HG03175 (cell line): Measurements from ENCODE around the gene RUNDC3A.
A peak's percentile ranks its signal among the peaks of the same experiment; 100 is the strongest.
"Not testable (repeated sequence)": the region's sequence is repeated elsewhere in the genome, so short reads cannot be mapped to it uniquely, and the experiment has no call there.

Source experiments
- ATAC-seq: cut with Tn5 transposase; IDR thresholded peaks from one replicate; pipeline ENCODE4 v1.9.1; 2021; ENCODE audit warnings: mild to moderate bottlenecking, moderate library complexity; ENCODE audit not compliant: unreplicated experiment

Gene RUNDC3A

DNA sequence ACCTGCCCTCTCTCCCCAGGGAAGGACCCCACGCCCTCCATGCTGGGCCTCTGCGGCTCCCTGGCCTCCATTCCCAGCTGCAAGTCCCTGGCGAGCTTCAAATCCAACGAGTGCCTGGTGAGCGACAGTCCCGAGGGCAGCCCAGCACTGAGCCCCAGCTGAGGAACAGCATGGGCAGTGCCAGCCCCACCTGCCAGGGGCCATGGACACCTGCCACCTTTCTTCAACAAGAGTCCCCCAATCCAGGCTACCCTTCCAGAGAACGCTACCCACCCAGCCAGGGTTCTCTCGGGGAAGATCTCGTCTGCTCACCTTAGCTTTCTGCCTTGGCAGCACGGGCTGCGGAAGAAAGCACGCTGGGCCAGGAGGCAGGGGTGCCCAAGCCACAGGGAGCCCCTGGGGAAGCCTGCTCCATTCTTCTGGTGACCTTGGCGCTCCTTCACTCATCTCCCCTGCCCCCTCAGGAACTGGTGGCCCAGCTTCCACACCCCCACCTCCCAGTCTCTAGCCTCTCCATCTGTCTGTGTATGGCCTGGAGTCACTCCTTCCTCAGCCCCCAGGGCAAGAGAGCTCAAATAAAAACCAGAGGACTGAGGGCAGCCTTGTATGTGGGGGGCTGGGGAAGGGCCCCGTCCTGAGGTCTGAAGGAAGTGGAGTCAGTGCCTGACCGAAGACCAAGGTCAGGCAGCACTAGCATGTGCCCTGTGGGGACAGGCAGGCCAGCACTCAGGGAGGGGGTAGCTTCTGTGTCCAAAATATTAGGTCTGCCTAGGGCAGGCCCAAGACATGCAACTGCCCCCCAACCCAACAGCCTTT, 9.9 kb downstream of the RUNDC3A start:
- no peak for ATAC-seq

DNA sequence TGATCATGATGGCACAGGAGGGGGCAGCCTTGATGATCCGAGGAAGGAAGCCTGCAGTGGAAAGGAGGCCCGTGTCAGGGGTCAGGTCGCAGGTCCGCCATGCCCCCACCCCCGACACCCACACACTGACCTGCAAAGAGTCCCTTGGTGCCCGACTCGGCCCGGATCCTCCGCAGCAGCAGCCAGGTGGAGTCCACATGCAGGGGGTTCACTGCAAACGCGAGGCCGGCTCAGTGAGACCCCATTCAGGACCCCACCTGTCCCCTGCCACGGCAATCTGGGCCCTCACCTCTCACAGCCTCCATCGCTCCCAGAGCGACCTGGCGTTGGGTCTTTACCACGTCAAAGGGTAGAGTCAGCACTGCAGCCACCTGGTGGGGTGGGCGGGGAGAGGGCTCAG, 11.7 kb downstream of the RUNDC3A start:
- ATAC-seq: no peak

DNA sequence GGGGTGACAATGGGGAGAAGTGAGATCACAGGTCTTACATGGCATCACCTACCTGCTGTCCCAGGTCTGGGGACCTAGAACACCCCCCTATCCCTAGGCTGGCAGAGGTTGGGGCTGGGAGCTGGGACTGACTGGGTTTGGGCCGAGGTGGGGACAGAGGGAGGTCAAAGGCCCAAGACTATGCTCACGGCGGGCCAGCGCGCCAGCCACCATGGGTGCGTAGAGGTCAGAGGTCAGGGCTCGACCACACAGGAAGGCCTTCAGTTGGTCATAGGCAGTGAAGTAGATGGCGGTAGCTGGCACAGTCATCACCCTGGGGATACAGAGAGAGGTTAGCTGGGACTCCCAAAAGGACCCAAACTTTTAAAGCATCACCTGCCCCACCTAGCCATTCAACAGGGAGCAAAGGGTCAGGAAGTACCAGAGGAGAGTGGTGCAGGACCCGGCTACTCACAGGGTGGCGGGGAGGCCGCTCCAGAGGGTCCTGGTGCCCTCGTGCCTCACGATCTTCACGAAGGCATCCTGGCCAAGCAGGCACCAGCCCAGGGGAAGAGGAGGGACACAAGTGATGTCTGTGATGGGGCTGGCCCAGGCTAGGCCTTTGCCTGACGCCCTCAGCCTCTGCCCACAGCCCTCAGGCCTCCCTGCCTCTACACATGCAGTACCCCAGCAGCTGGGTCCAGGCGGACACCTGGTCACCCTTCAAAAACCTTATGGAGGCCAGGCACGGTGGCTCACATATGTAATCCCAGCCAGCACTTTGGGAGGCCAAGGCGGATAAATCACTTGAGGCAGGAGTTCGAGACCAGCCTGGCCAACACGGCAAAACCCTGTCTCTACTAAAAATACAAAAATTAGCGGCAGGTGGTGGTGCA, 13.1 kb downstream of the RUNDC3A start:
- no peak for ATAC-seq

DNA sequence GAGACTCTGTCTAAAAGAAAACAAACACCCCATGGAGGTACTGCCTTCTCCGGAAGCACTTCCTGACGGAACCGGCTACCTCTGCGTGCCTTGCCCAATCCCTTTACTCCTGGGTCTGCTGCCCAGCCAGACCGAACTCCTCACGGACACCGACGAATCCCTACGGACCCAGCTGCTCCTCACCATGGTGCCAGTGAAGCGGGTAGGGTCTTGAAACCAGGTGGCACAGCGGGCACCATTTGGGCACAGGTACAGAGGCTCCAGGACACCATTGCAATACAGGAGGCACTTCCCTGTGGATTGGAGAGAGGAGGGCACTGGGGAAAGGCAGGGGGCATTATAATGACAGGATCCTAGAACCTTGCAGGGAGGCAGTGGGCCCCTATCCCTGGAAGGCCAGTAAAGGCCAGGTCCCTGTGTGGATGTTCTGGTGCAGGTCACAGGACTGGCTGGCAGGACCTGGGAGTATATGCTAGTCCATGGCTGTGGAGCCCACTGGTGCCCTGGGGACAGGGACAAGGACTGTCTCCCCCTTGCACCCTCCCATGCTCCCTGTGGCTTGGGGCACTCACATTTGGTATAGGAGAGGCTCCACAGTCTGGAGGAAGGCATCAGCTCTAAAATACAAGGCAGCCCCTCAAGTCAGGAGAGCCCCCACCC, 14.0 kb downstream of the RUNDC3A start:
- ATAC-seq: no peak

DNA sequence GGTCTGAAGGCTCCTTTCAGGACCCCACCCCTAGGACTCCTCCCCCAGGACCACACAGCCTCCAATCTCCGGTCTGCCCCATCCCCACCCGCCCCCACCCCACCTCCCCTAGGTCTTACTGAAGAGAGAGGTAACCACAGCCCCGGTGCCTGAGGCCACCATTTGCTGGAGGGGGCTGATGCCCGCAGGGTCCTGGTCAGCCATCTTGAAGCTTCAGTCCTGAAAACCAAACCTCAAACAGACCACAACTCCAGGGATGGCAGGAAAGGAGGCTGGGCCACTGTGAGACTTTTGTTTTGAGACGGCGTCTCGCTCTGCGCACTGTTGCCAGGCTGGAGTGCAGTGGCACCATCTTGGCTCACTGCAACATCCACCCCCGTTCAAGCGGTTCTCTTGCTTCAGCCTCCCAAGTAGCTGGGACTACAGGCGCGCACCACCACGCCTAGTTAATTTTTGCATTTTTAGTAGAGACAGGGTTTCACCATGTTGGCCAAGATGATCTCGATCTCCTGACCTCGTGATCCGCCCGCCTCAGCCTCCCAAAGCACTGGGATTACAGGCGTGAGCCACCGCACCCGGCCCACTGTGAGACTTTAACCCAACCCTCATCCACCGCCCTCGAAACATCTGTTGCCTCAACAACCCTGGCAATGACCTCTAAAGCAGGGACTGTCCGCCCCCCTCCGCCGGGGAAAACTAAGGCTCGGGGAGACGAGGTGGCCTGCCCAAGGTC, 15.1 kb downstream of the RUNDC3A start:
- ATAC-seq: no peak

DNA sequence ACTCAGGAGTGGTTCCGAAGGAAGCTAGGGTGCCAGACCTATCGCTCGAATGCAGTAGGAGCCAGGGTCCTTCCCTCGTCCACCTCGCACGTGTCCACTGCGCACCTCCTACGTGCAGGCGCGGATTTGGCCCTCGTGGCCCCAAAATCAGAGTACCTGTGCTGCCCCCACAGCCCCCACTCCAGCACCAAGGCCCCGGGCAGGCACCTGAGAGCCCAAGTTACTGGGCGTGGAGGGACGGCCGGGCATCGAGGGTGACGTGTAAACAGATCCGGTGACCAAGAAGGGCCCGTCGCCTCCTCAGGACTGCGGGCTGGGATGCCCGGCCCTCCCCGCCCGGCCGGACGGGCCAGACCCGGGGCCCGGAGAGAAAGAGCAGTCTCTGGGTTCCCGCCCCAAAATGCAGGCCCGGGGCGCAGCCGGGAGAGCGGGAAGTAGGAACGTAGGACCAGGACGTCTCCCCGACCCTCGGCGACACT, 15.7 kb downstream of the RUNDC3A start:
- ATAC-seq: peak; percentile 5

DNA sequence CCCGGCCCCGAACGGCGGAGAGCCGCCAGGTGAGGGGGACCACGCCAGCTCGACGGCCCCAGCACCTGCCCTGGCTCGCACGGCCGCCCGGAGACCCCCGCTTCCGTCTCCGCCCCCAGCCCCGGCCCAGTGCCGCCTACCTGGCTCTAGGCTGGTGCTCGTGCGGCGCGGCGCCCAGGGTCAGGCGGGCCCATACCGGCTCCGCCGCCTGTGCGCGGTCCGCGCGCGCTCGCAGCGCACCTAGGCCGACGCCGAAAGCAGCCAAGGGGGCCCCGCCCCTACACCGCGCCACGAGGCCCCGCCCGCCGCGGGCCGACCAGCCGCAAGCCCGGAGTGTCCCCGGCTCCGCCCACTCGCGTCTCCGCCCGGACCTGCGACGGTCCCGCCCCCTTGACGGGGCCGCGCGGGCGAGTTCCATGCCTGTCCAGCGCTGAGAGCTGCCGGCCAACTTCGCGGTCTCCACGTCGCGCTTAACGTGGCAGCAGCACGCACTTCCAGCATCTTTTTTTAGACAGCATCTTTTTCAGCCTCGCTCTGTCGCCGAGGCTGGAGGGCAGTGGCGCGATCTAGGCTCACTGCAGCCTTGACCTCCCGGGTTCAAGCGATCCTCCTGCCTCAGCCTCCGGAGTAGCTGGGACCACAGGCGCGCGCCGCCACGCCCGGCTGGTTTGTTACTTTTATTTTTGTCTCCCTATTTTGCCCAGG, 16.3 kb downstream of the RUNDC3A start, which contains the start of gene SLC25A39:
TSS of gene SLC25A39 (minus strand) at position 253 of the 705 bp plus-strand sequence. CDS start 1,261 bp downstream, outside the sequence.
- ATAC-seq: peak; percentile 69

DNA sequence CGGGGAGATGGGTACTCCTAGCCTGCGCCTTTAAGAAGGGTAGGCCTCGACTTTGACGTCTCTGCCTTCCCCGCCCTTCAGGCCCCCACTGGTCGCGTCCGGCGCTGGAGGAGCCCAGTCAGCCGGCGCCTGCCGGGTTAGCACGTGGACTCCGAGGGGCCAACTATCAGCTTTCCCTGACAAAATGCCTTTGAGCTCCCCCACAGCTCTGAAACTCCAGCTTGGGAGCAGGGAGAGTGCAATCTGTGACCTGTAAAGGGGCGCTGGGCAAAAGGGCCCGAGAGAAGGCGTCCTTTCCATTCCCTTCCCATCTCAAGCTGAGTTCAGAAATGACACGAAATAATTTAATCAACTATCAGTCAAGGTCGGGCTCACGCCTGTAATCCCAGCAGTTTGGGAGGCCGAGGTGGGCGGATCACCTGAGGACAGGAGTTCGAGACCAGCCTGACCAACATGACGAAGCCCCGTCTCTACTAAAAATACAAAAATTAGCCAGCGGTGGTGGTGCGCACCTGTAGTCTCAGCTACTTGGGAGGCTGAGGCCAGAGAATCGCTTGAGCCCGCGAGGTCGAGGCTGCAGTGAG, 18.6 kb downstream of the RUNDC3A start:
- peak; percentile 59 for ATAC-seq

DNA sequence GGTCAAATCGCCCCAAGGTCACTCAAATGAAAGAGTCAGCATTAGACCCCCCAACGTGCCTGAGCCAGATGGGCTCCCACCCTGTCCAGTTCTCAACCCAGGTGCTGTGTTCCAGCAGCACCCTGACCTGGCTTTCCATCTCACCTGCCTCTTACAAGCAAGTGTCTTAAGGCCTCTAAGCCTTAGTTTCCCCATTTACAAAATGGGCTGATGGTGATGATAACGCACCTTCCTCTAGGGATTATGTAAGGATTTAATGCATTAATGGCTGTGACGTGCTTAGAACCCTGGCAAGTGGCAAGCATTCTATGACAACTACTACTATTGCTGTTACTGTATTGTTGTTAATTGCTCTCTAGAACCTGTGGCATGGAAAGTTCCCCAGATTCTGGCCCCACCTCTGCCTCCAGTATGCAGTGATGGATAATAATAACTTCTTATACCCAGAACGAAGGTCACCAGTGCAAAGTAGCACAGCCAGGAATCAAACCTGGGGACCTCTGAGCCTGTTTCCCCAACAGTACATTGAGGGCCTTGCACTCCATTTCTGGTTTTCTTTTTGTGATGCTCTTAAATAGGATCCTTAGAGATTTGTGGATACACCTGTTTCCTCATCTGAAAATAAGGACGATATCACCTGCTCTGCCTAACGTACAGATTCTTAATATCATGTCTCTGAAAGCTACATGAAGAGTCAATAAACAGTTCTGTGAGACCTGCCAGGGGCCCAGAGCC, 19.5 kb downstream of the RUNDC3A start:
- no peak for ATAC-seq

DNA sequence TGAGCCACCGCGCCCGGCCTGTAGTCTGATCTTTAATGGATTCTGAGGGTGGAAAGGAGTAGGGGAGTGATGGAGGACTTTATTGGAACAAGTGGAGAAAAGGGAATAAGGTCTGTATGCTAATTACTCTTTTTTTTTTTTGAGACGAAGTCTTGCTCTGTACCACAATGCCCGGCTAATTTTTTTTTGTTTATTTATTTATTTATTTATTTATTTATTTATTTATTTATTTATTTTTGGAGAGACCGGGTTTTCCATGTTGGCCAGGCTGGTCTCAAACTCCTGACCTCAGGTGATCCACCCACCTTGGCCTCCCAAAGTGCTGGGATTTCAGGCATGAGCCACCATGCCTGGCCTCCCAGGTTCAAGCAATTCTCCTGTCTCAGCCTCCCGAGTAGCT, 21.1 kb downstream of the RUNDC3A start:
- ATAC-seq: not testable (repeated sequence)

DNA sequence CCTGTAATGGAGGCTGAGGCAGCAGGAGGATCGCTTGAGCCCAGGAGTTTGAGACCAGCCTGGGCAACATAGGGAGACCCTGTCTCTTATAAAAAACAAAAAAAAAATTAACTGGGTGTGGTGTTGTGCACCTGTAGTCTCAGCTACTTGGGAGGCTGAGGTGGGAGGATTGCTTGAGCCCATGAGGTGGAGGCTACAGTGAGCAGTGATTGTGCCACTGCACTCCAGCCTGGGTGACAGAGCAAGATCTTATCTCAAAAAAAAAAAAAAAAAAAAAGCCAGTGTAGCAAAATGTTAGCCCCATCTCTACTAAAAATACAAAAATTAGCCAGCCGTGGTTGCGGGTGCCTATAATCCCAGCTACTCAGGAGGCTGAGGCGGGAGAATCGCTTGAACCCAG, 21.9 kb downstream of the RUNDC3A start:
- ATAC-seq: not testable (repeated sequence)

DNA sequence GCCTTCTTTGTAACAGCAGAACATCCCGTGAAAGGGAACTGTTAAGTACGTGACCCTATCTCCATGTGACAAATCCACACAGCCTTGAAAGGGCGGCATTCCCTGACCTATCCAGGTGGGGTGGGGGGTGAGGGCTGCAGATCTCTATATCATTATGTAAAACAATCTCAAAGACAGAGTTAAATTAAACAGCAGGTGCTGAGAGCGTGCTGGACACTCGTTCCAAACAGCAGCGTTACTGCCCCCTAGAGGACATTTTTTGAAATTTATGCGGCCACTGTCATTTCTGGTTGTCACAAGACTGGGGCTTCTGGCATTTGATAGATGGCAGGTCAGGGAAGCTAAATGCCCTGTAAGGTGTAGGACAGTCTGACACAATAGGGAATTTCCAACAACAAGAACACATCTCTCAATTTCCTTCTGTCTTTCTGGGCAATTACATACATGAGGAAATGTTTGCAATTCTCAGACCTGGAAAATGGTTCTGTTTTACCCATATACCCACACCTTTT, 22.9 kb downstream of the RUNDC3A start:
- ATAC-seq: no peak

DNA sequence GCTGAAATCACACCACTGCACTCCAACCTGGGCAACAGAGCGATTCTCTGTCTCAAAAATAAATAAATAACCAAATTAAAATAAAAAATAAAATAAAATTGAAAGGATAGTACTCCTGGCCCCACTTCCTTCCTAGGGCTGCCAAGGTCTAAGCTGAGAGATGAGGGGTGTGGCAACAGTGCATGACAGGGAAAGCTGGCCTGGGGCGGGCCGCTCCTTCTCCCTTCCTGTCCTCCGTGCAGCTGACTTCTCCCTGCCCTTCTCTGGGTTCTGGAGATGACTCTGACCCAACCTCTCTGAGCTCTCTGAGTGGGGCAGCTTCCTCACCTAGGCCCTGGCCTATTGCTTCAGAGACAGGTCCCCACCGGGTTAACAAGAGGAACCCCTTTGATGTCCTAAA, 25.0 kb downstream of the RUNDC3A start:
- ATAC-seq: no peak

DNA sequence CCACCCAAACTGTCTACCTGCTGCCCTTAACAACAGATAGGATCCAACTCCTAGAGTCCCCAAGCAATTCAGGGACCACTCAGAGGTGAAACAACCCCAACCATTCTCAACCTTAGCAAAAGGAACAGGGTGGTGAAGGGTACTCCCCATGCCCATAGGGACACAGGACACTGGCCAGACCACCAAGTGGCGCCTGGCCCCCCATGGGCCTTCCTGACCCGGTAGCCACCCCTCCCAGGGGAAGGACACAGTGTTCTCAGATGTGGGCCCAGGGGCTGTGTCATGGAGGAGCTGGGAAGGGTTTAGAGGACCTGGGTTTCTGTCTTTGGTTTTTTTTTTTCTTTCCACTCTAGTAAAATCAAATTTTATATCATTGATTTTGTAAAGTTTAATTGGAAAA, 25.9 kb downstream of the RUNDC3A start:
- no peak for ATAC-seq

DNA sequence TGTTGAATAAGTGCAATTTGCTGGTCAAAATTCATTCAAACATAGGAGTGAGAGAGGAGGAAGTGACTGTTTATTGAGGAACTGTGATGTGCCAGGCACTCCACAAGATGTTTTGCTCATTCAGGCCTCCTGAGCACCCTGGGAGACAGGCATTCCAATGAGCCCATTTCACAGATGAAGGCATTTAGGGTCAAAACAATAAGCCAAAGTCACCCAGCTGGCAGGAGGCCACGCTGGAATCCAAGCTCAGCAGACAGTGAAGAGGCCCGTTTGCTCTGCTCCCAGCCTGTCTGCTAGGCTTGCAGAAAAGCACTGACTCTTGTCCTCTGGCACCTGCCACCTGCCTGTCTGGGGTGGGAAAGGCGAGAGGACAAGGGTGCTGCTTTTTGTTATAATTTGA, 26.3 kb downstream of the RUNDC3A start:
- no peak for ATAC-seq

DNA sequence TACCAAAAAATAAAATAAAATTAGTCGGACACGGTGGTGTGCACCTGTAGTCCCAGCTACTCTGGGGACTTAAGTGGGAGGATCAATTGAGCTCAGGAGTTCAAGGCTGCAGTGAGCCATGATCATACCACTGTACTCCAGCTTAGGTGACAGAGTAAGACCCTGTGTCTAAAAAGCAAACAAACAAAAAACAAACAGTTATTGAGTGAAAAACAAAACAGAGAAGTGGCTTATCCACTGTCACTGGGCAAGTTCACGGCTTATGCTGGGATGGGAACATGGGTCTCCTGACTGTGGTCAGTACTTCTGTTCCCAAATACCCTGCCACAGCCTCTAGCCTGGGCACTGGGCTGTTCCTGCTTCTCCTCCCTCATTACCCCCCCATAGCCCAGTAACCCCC, 27.2 kb downstream of the RUNDC3A start:
- no peak for ATAC-seq

DNA sequence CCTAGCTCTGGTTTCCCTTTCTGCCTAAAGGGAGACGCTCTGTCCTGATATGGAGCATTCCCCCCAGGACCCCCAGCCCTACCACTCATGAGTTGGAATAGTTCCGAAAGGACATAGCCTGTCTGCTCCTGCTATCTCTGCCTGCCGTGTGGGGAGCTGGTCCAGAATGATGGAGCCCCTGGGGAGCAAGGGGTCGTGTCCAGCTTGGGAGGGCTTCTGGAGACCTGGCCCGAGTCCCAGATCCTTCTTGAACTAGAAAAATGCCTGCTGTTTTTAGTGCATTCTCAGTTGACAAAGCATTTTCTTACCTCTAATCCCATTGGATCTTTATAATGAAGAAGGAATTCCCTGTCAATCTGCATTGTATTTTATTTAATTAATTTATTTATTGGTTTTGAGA, 27.6 kb downstream of the RUNDC3A start:
- no peak for ATAC-seq

DNA sequence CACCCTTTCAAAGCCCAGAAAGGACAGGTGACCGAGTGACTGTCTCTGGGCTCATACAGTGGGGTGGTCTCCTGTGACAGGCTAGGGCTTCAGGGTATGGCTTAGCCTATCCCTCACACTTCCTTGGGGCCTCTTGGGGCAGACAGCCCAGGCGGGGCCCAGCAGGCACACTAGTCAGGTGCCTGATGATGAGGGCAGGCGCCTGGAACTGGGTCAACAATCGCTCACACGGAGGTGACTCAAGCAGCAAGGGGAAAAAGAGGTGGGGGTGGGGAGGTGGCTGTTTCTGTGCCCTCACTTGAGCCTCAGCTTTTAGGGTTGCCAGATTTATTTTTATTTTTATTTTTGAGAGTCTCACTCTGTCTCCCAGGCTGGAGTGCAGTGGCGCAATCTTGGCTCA, 30.3 kb downstream of the RUNDC3A start:
- ATAC-seq: no peak

DNA sequence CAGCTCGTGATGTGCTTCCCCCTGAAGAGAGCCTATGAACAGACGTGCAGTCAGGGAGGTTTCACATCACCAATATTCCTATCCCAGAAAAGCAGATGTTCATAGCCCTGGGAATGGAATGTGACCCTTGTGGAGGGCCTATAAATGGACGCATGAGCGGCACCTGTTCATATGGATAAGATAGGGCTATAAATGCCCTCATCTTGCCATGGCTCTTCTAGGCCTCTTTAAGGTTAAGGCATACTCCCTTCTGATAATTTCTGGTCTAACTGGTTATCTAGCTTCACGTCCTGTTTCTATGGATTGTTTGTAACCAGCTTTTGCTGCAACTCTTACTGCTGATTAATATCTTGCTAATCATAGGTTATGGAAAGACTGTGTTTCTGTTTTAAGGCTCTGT, 32.2 kb downstream of the RUNDC3A start:
- ATAC-seq: not testable (repeated sequence)
